LNCAP (cell line): ENCODE data around the gene CRAMP1.

Source experiments
- CTCF ChIP-seq: fragments of 450-650 bp; IDR thresholded peaks from 2 replicates; pipeline ENCODE4 v1.5.1; 2017; ENCODE audit warnings: mild to moderate bottlenecking

CRAMP1 gene

GRCh38 chr16:1590366-1590765 is 21.8 kb upstream of the CRAMP1 start:
- no peak for TF ChIP-seq CTCF

DNA sequence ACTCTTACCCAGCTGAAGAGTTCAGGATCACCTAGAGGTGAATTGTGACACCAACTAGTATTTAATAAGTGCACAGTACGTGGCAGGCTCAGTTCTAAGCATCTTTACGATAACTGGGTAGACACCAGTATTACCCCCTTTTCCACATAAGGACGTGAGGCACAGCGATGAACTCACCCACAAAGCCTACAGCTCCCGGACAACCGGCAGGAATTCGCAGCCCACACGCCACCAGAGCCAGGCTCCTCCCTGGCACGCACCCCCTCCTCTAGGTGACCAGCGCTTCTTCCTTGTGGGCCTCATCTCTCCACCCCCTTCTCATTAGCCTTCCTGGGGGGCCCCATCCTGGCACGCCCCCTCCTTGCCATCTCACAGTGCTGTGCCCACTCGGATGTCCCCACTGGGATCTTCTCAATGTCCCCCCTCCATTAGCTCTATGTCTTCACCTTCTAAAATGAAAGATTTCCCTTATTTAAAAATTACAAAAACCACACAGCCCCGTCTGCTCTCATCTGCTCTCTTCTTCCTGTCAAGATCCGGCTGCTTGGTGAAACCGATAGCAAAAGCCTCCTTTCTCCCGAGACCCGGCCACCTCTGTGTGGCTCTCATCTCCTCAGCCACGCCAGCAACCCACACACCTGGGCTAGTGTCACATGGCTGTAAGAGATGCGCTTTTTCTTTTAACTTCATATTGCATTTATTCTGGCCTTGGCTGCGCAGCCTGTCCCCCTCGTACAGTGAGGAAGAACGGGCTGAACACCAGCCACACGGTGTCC is 21.0 kb upstream of the CRAMP1 start:
- no peak for TF ChIP-seq CTCF

DNA sequence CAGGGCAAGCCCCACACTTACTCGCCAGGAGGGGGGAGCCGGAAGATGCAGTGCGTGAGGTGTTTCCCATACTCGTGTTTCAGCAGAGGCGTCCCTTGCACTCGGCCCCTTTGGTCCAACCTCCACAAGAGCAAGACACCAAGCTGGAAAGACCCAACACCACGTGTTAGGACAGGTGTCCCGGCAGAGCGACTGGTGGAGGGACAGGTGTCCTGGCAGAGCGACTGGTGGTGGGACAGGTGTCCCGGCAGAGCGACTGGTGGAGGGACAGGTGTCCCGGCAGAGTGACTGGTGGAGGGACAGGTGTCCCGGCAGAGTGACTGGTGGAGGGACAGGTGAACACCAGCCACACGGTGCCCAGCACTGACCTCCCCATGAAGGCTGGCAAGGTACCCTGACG is 19.7 kb upstream of the CRAMP1 start:
- TF ChIP-seq CTCF, result no peak

DNA sequence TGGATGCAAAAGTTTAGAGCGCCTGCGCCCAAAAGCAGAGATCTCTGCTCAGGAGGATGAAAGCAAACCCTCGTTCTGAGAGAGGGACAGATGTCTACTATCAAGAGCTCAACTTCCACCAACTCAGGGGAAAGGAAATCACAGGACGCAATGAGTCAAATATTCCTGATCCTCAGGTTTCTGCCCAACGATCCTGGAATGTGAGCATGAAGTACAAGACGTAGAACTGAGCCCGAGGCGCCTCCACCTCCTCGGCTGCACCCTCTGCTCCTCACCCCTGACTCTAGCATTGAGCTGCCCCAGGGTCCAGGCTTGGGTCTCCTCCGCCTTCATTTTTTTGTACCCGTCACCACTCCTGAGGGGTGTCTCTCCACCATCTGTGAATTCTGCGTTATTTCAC is 15.6 kb upstream of the CRAMP1 start:
- TF ChIP-seq CTCF, result no peak

- TF ChIP-seq CTCF, result no peak
Observed at GRCh38 chr16:1597154-1597553, 15.0 kb upstream of the CRAMP1 start.

GRCh38 chr16:1601031-1601430 is 11.1 kb upstream of the CRAMP1 start:
- TF ChIP-seq CTCF, result no peak

- TF ChIP-seq CTCF, result no peak
Observed at GRCh38 chr16:1601489-1601888, 10.7 kb upstream of the CRAMP1 start.

GRCh38 chr16:1602285-1602684 is 9.9 kb upstream of the CRAMP1 start:
- TF ChIP-seq CTCF, result no peak
